T-cell (primary cell): ENCODE results near the gene TAGLN3. TPM values are rescaled to one million over a fixed set of nuclear protein-coding genes. Genes with fewer than 3 reads are reported as not detected.

Source experiments
- ATAC-seq, 4 experiments: fragments of 200-7000 bp in 3 of 4; fragments of 150-1000 bp in 1 of 4; cut with Tn5 transposase; replicated peaks in 1 of 4; 1 replicate in 3 of 4; 2 replicates in 1 of 4; pipeline ENCODE4 v1.10.0; 2021; ENCODE audit warnings: moderate library complexity in 3 of 4, mild to moderate bottlenecking in 2 of 4, moderate number of reproducible peaks in 1 of 4
- CTCF ChIA-PET, 2 donors: fragments of 300-600 bp; sonication (Branson Sonifier 250); formaldehyde crosslinking; loops; one replicate each; lab custom pipeline; 2022; ENCODE audit warnings: antibody characterized with exemption in 2 of 2; lab: Charles Lee
- POLR2A ChIA-PET, 2 donors: fragments of 300-600 bp; sonication (Branson Sonifier 250); formaldehyde crosslinking; loops; one replicate each; lab custom pipeline; 2022; ENCODE audit warnings: antibody characterized with exemption in 2 of 2; lab: Charles Lee
- DNase-seq, 35 experiments: peaks; one replicate each; pipeline versions ENCODE4 v3.0.0 to v3.0.0-alpha.2; 2013 to 2023
- H3K27ac ChIP-seq: one replicate; pipeline ENCODE4 v1.5.1; 2013; ENCODE audit warnings: low read length
- H3K27me3 ChIP-seq, 2 experiments: replicated peaks in 1 of 2; 1 replicate in 1 of 2; 2 replicates in 1 of 2; pipeline versions ENCODE4 v1.6.1 to v1.7.0; 2013; ENCODE audit warnings: low read length in 1 of 2, mixed read lengths in 1 of 2; ENCODE audit not compliant: control insufficient read depth in 2 of 2, insufficient read depth in 2 of 2; ENCODE audit errors: extremely low read depth in 1 of 2
- H3K36me3 ChIP-seq, 2 donors: 1 replicate in 1 of 2; 2 replicates in 1 of 2; pipeline versions ENCODE4 v1.6.1 to v1.7.0; 2013; ENCODE audit warnings: low read length in 1 of 2; ENCODE audit not compliant: control insufficient read depth in 2 of 2, insufficient read depth in 1 of 2; ENCODE audit errors: extremely low read depth in 1 of 2
- H3K4me1 ChIP-seq, 2 experiments: 1 replicate in 1 of 2; 2 replicates in 1 of 2; pipeline versions ENCODE4 v1.6.1 to v1.7.0; 2013; ENCODE audit warnings: low read length in 2 of 2, mixed read lengths in 1 of 2; ENCODE audit not compliant: insufficient read depth in 2 of 2, control insufficient read depth in 1 of 2; ENCODE audit errors: extremely low read depth in 1 of 2
- H3K4me3 ChIP-seq, 2 donors: 1 replicate in 1 of 2; 2 replicates in 1 of 2; pipeline versions ENCODE4 v1.5.1 to v1.7.0; 2013; ENCODE audit warnings: mild to moderate bottlenecking in 2 of 2, low read length in 1 of 2, moderate library complexity in 1 of 2; ENCODE audit not compliant: control insufficient read depth in 1 of 2; ENCODE audit errors: extremely low read depth in 1 of 2
- H3K9me3 ChIP-seq: 2 replicates; pipeline ENCODE4 v1.7.0; 2013
- H3K27ac Mint-ChIP-seq, 2 donors: one replicate each; pipeline ENCODE4 v1.8.0; 2020 to 2021; ENCODE audit warnings: mild to moderate bottlenecking in 2 of 2, mixed read lengths in 2 of 2
- H3K27me3 Mint-ChIP-seq, 2 donors: one replicate each; pipeline ENCODE4 v1.8.0; 2021 to 2022; ENCODE audit warnings: mixed read lengths in 2 of 2
- H3K36me3 Mint-ChIP-seq: one replicate; pipeline ENCODE4 v1.8.0; 2021; ENCODE audit warnings: mixed read lengths
- H3K4me1 Mint-ChIP-seq, 3 donors: one replicate each; pipeline ENCODE4 v1.8.0; 2020 to 2022; ENCODE audit warnings: mixed read lengths in 3 of 3, mild to moderate bottlenecking in 1 of 3
- H3K4me3 Mint-ChIP-seq, 3 donors: one replicate each; pipeline ENCODE4 v1.8.0; 2020 to 2022; ENCODE audit warnings: mild to moderate bottlenecking in 3 of 3, mixed read lengths in 3 of 3, moderate library complexity in 3 of 3
- H3K9me3 Mint-ChIP-seq, 3 donors: one replicate each; pipeline ENCODE4 v1.8.0; 2020 to 2022; ENCODE audit warnings: mixed read lengths in 3 of 3
- WGBS: methylation state at CpG from one replicate; pipeline ENCODE4 v1.1.5; 2013; ENCODE audit warnings: missing lambda C conversion rate; ENCODE audit not compliant: insufficient coverage; 5-methylcytosine and 5-hydroxymethylcytosine counted together
- total RNA-seq, 35 experiments: library from RNA in 6 of 35; stranded (reverse) in 6 of 35; fragments of 120-200 nt in 1 of 35; gene quantifications; one replicate each; pipeline versions ENCODE4 v1.2.1 to v1.2.4 and lab custom pipeline; 2013 to 2026

TAGLN3 gene
- total RNA-seq, 5 donors from 2014 or later (not counting 1 experiment from before 2014, with no cell fraction given): not detected

- H3K4me1 Mint-ChIP-seq: peaks cover 28 to 39% (median 38%) of the 10 kb centered on the region in 3 donors
- peaks cover 0 to 10% of the 10 kb centered on the region in 2 experiments for H3K27me3 ChIP-seq
- H3K4me1 ChIP-seq: peaks cover 21 to 27% of the 10 kb centered on the region in 2 experiments
- ChIA-PET POLR2A (interaction anchor here (0.6 to 0.8 kb wide), 3 partner anchors 14 to 1015 kb away, joined by 3 to 11 read pairs (median 4); no protein-coding TSS in a partner anchor), CTCF (interaction anchor here (0.6 to 4.1 kb wide), 8 partner anchors 8 to 989 kb away, joined by 3 to 21 read pairs (median 6); no protein-coding TSS in a partner anchor)
- 44% methylated on average over 1 of the region's 4 CpGs for WGBS
- no peaks in the 10 kb centered on the region for H3K36me3 ChIP-seq
- H3K27ac ChIP-seq: peak overlapping the region; percentile 10
- H3K4me3 Mint-ChIP-seq: no peak overlapping the region
- H3K27me3 Mint-ChIP-seq: peaks cover 0 to 1% of the 10 kb centered on the region in 2 donors
- peak overlapping the region; percentile 47 to 79 for H3K27ac Mint-ChIP-seq
- H3K9me3 ChIP-seq: no peaks in the 10 kb centered on the region
- ATAC-seq (peak in 2 of 4 experiments; percentile 9 to 36), DNase-seq (no peak)
- no peaks in the 10 kb centered on the region for H3K36me3 Mint-ChIP-seq
- H3K4me3 ChIP-seq: no peak overlapping the region
- H3K9me3 Mint-ChIP-seq: no peaks in the 10 kb centered on the region
Observed at GRCh38 chr3:112003321-112004080, 4.8 kb downstream of the TAGLN3 start.

- POLR2A ChIA-PET: interaction anchor here in 1 of 2 donors (0.6 kb wide), 1 partner anchor 1014 kb away, joined by 11 read pairs; no protein-coding TSS in a partner anchor
- WGBS: 100% methylated on average over 1 of the region's 2 CpGs
- CTCF ChIA-PET: interaction anchor here (0.6 to 4.1 kb wide), 6 partner anchors 9 to 988 kb away, joined by 3 to 21 read pairs (median 6); partner anchors contain the start of gene ABHD10 (in 1 of the 2)
- H3K36me3 Mint-ChIP-seq: no peaks in the 10 kb centered on the region
- H3K9me3 Mint-ChIP-seq: no peaks in the 10 kb centered on the region
- Histone ChIP-seq H3K4me1 (peaks cover 17 to 20% of the 10 kb centered on the region in 2 experiments), H3K4me3 (no peak overlapping the region), H3K9me3 (no peaks in the 10 kb centered on the region), H3K27me3 (peaks cover 0 to 4% of the 10 kb centered on the region in 2 experiments), H3K36me3 (no peaks in the 10 kb centered on the region), H3K27ac (no peak overlapping the region)
- H3K27me3 Mint-ChIP-seq: no peaks in the 10 kb centered on the region
- no peak overlapping the region for H3K4me3 Mint-ChIP-seq
- H3K4me1 Mint-ChIP-seq: peaks cover 21 to 33% (median 31%) of the 10 kb centered on the region in 3 donors
- DNase-seq (no peak), ATAC-seq (no peak)
- peak overlapping the region in 1 of 2 donors; percentile 62 for H3K27ac Mint-ChIP-seq
Observed at GRCh38 chr3:112004187-112004586, 5.5 kb downstream of the TAGLN3 start.

GRCh38 chr3:112004669-112005068, 5.9 kb downstream of the TAGLN3 start:
- peaks cover 16 to 32% (median 29%) of the 10 kb centered on the region in 3 donors for H3K4me1 Mint-ChIP-seq
- ChIA-PET POLR2A (no interaction called here), CTCF (interaction anchor here (0.9 to 4.1 kb wide), 3 partner anchors 9 to 26 kb away, joined by 3 to 21 read pairs (median 9); partner anchors contain the start of gene ABHD10 (in 1 of the 2))
- Histone ChIP-seq H3K4me1 (peaks cover 14 to 16% of the 10 kb centered on the region in 2 experiments), H3K4me3 (no peak overlapping the region), H3K36me3 (no peaks in the 10 kb centered on the region), H3K27ac (no peak overlapping the region), H3K9me3 (no peaks in the 10 kb centered on the region), H3K27me3 (no peaks in the 10 kb centered on the region)
- no peak overlapping the region for H3K4me3 Mint-ChIP-seq
- H3K27ac Mint-ChIP-seq: no peak overlapping the region
- H3K27me3 Mint-ChIP-seq: no peaks in the 10 kb centered on the region
- ATAC-seq (no peak), DNase-seq (no peak)
- H3K36me3 Mint-ChIP-seq: no peaks in the 10 kb centered on the region
- whole genome bisulfite sequencing: 100% methylated on average over 2 of the region's 2 CpGs
- no peaks in the 10 kb centered on the region for H3K9me3 Mint-ChIP-seq

GRCh38 chr3:112005091-112005672, 6.5 kb downstream of the TAGLN3 start:
- Histone ChIP-seq H3K27ac (no peak overlapping the region), H3K9me3 (no peaks in the 10 kb centered on the region), H3K4me3 (no peak overlapping the region), H3K27me3 (no peaks in the 10 kb centered on the region), H3K36me3 (no peaks in the 10 kb centered on the region), H3K4me1 (peaks cover 14 to 16% of the 10 kb centered on the region in 2 experiments)
- Mint-ChIP-seq H3K36me3 (no peaks in the 10 kb centered on the region), H3K27ac (no peak overlapping the region), H3K27me3 (no peaks in the 10 kb centered on the region), H3K9me3 (no peaks in the 10 kb centered on the region), H3K4me3 (no peak overlapping the region), H3K4me1 (peaks cover 15 to 32% (median 27%) of the 10 kb centered on the region in 3 donors)
- ChIA-PET POLR2A (no interaction called here), CTCF (interaction anchor here (0.7 to 4.1 kb wide), 4 partner anchors 8 to 27 kb away, joined by 3 to 21 read pairs (median 6); partner anchors contain the start of gene ABHD10 (in 1 of the 2))
- 64% methylated on average over 2 of the region's 4 CpGs for WGBS
- no peak for DNase-seq
- no peak for ATAC-seq

GRCh38 chr3:112007633-112008032, 8.9 kb downstream of the TAGLN3 start:
- Mint-ChIP-seq H3K4me1 (peaks cover 7 to 19% (median 18%) of the 10 kb centered on the region in 3 donors), H3K4me3 (no peak overlapping the region), H3K36me3 (no peaks in the 10 kb centered on the region), H3K9me3 (no peaks in the 10 kb centered on the region), H3K27ac (no peak overlapping the region), H3K27me3 (no peaks in the 10 kb centered on the region)
- DNase-seq: no peak
- no peaks in the 10 kb centered on the region for H3K27me3 ChIP-seq
- no peaks in the 10 kb centered on the region for H3K36me3 ChIP-seq
- ChIA-PET CTCF (interaction anchor here (0.6 to 1.2 kb wide), 5 partner anchors 18 to 763 kb away, joined by 3 to 5 read pairs (median 3); no protein-coding TSS in a partner anchor), POLR2A (interaction anchor here in 1 of 2 donors (0.9 kb wide), 1 partner anchor 38 kb away, joined by 3 read pairs; no protein-coding TSS in a partner anchor)
- H3K27ac ChIP-seq: no peak overlapping the region
- H3K9me3 ChIP-seq: no peaks in the 10 kb centered on the region
- no peak overlapping the region for H3K4me3 ChIP-seq
- H3K4me1 ChIP-seq: peaks cover 7 to 11% of the 10 kb centered on the region in 2 experiments
- no CpG with 5 or more reads among the region's 1 CpG for WGBS
- no peak for ATAC-seq

- WGBS: no CpG with 5 or more reads among the region's 2 CpGs
- H3K9me3 Mint-ChIP-seq: no peaks in the 10 kb centered on the region
- CTCF ChIA-PET: no interaction called here
- no peak overlapping the region for H3K4me3 Mint-ChIP-seq
- H3K36me3 Mint-ChIP-seq: no peaks in the 10 kb centered on the region
- Histone ChIP-seq H3K27me3 (no peaks in the 10 kb centered on the region), H3K4me3 (no peak overlapping the region), H3K27ac (no peak overlapping the region), H3K4me1 (peaks cover 0 to 6% of the 10 kb centered on the region in 2 experiments), H3K9me3 (no peaks in the 10 kb centered on the region), H3K36me3 (no peaks in the 10 kb centered on the region)
- peaks cover 0 to 12% (median 8%) of the 10 kb centered on the region in 3 donors for H3K4me1 Mint-ChIP-seq
- H3K27ac Mint-ChIP-seq: no peak overlapping the region
- DNase-seq (no peak), ATAC-seq (no peak)
- no peaks in the 10 kb centered on the region for H3K27me3 Mint-ChIP-seq
- POLR2A ChIA-PET: no interaction called here
Observed at GRCh38 chr3:112009670-112010069, 10.9 kb downstream of the TAGLN3 start.
